ENCODE results near the gene POU3F4.

POU3F4 gene

DNA sequence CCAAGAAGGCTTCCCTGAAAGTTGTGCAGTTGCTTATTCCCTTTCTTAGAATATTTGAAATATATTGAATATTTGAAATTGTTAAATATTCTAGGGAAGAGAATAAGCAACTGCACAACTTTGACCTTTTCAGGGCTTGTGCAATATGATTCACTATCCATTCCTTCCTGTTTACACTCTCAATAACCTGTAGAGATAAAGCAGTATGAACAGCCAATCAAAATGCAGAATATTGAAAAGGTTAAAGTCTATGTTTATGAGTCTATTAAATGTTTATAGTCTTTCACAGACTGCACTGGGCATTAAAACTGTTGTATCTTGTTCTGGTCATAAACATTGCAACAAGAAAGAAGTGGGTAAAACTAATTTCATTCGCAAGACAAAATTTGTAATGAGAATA is 13.8 kb downstream of the POU3F4 start:
- no peak for ATAC-seq
- no peak for TF ChIP-seq ARNTL (CRISPR knock-in tag; IDR thresholded peaks at IDR 0.05; ENCODE audit: borderline replicate concordance, low read depth)

DNA sequence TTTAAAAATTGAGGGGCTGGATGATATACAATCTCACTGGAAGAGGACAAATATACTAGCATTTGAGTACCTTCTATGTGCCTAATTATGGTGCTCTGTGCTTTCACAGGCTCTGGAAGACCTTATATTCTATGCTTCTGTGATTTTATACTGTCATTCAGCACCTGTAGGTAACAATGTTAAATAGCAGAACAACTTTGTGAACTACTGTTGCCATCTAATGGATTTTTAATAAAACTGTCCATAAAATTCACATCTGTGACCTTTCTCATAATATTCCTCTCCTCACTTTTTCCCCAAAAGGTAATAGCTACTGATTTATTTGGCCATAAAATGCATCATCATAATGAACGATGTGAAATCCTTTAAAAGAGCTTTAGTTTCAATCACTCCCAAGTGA is 21.9 kb downstream of the POU3F4 start:
- TF ChIP-seq, protein P1, sequence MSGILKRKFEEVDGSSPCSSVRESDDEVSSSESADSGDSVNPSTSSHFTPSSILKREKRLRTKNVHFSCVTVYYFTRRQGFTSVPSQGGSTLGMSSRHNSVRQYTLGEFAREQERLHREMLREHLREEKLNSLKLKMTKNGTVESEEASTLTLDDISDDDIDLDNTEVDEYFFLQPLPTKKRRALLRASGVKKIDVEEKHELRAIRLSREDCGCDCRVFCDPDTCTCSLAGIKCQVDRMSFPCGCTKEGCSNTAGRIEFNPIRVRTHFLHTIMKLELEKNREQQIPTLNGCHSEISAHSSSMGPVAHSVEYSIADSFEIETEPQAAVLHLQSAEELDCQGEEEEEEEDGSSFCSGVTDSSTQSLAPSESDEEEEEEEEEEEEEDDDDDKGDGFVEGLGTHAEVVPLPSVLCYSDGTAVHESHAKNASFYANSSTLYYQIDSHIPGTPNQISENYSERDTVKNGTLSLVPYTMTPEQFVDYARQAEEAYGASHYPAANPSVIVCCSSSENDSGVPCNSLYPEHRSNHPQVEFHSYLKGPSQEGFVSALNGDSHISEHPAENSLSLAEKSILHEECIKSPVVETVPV (CRISPR knock-in tag; IDR thresholded peaks at IDR 0.05) = no peak
- TF ChIP-seq SNAI2 (CRISPR knock-in tag; IDR thresholded peaks at IDR 0.05) (no peak), CSDC2 (CRISPR knock-in tag; IDR thresholded peaks at IDR 0.05) (no peak), ZC3H10 (CRISPR knock-in tag; IDR thresholded peaks at IDR 0.05) (no peak), ZNF565 (CRISPR knock-in tag; conservative IDR thresholded peaks at IDR 0.05; ENCODE audit: low read depth) (no peak), ZFP30 (CRISPR knock-in tag; IDR thresholded peaks at IDR 0.05) (no peak), GLIS3 (CRISPR knock-in tag; IDR thresholded peaks at IDR 0.05) (no peak), ARNTL (CRISPR knock-in tag; IDR thresholded peaks at IDR 0.05; ENCODE audit: borderline replicate concordance, low read depth) (no peak), ESRRG (CRISPR knock-in tag; IDR thresholded peaks at IDR 0.05) (no peak), BACH2 (CRISPR knock-in tag; IDR thresholded peaks at IDR 0.05; ENCODE audit: borderline replicate concordance) (no peak), TCF4 (CRISPR knock-in tag; IDR thresholded peaks at IDR 0.05; ENCODE audit: borderline replicate concordance) (no peak), TOX (CRISPR knock-in tag; IDR thresholded peaks at IDR 0.05; ENCODE audit: borderline replicate concordance) (no peak), ZNF70 (CRISPR knock-in tag; IDR thresholded peaks at IDR 0.05) (no peak), ZFP3 (CRISPR knock-in tag; IDR thresholded peaks at IDR 0.05) (no peak), PPARA (CRISPR knock-in tag; IDR thresholded peaks at IDR 0.05; ENCODE audit: borderline replicate concordance) (no peak), RARB (CRISPR knock-in tag; IDR thresholded peaks at IDR 0.05) (no peak), ISL1 (CRISPR knock-in tag; IDR thresholded peaks at IDR 0.05) (no peak)
- TF ChIP-seq, protein P2, sequence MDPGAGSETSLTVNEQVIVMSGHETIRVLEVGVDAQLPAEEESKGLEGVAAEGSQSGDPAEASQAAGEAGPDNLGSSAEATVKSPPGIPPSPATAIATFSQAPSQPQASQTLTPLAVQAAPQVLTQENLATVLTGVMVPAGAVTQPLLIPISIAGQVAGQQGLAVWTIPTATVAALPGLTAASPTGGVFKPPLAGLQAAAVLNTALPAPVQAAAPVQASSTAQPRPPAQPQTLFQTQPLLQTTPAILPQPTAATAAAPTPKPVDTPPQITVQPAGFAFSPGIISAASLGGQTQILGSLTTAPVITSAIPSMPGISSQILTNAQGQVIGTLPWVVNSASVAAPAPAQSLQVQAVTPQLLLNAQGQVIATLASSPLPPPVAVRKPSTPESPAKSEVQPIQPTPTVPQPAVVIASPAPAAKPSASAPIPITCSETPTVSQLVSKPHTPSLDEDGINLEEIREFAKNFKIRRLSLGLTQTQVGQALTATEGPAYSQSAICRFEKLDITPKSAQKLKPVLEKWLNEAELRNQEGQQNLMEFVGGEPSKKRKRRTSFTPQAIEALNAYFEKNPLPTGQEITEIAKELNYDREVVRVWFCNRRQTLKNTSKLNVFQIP (CRISPR knock-in tag; IDR thresholded peaks at IDR 0.05; ENCODE audit: borderline replicate concordance, low read depth) = no peak
- TF ChIP-seq, protein P3, sequence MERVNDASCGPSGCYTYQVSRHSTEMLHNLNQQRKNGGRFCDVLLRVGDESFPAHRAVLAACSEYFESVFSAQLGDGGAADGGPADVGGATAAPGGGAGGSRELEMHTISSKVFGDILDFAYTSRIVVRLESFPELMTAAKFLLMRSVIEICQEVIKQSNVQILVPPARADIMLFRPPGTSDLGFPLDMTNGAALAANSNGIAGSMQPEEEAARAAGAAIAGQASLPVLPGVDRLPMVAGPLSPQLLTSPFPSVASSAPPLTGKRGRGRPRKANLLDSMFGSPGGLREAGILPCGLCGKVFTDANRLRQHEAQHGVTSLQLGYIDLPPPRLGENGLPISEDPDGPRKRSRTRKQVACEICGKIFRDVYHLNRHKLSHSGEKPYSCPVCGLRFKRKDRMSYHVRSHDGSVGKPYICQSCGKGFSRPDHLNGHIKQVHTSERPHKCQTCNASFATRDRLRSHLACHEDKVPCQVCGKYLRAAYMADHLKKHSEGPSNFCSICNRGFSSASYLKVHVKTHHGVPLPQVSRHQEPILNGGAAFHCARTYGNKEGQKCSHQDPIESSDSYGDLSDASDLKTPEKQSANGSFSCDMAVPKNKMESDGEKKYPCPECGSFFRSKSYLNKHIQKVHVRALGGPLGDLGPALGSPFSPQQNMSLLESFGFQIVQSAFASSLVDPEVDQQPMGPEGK (CRISPR knock-in tag; IDR thresholded peaks at IDR 0.05; ENCODE audit: borderline replicate concordance) = no peak
- TF ChIP-seq, protein P4, sequence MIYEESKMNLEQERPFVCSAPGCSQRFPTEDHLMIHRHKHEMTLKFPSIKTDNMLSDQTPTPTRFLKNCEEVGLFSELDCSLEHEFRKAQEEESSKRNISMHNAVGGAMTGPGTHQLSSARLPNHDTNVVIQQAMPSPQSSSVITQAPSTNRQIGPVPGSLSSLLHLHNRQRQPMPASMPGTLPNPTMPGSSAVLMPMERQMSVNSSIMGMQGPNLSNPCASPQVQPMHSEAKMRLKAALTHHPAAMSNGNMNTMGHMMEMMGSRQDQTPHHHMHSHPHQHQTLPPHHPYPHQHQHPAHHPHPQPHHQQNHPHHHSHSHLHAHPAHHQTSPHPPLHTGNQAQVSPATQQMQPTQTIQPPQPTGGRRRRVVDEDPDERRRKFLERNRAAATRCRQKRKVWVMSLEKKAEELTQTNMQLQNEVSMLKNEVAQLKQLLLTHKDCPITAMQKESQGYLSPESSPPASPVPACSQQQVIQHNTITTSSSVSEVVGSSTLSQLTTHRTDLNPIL (CRISPR knock-in tag; IDR thresholded peaks at IDR 0.05; ENCODE audit: low read depth) = no peak
- no peak for ATAC-seq

DNA sequence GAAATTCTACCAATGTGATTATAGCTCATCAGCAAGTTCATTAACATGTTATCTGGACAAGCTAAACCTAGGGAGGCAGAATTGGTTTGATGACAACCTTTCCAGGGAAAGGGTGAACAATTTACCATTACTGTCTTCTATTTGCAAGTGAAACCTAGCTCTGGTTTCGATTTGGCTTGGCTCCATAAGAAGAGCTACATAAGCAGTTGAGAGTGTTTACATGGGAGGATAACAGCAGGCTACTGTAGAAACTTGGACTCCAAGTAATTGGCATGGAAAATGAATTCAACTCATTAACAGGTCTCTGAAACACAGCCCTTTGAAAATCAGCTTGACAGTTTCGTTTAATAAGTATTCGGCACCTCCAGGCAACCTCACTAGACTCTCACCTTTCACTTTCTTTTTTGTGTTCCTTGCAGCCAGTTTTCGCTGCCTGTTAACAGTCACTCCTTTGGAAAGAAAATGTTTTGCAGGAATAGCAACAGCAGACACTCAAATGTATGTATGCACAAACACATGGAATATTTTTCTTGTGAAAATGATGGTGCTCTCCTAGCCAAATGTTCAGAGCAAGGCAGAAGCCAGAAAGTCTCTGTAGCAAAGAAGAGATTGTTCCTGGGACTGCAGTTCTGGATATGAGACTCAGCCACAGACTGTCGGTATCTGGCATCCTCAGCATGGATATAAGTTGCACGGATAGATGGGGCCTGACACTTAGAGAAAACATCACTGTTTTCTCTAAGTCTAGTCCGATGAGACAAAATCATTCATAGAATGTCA is 27.5 kb downstream of the POU3F4 start:
- ATAC-seq = no peak
- TF ChIP-seq ZFP30 (CRISPR knock-in tag; IDR thresholded peaks at IDR 0.05) (no peak), ZNF70 (CRISPR knock-in tag; IDR thresholded peaks at IDR 0.05) (no peak), SNAI2 (CRISPR knock-in tag; IDR thresholded peaks at IDR 0.05) (no peak), ZNF565 (CRISPR knock-in tag; conservative IDR thresholded peaks at IDR 0.05; ENCODE audit: low read depth) (no peak), ZNF8 (CRISPR knock-in tag; IDR thresholded peaks at IDR 0.05) (no peak), PPARA (CRISPR knock-in tag; IDR thresholded peaks at IDR 0.05; ENCODE audit: borderline replicate concordance) (no peak), CSDC2 (CRISPR knock-in tag; IDR thresholded peaks at IDR 0.05) (no peak)
- TF ChIP-seq, protein P3 (CRISPR knock-in tag; IDR thresholded peaks at IDR 0.05; ENCODE audit: borderline replicate concordance) = no peak
- TF ChIP-seq, protein P2 (CRISPR knock-in tag; IDR thresholded peaks at IDR 0.05; ENCODE audit: borderline replicate concordance, low read depth) = no peak
